22Rv1 (cell line): ENCODE data around the gene VPS41.

ENCODE experiments used
- ZFX ChIP-seq: fragments of 450-650 bp; IDR thresholded peaks from 2 replicates; pipeline ENCODE4 v1.6.1; 2017; ENCODE audit warnings: antibody characterized with exemption, borderline replicate concordance
- TF ChIP-seq, protein P1 (sequence below): fragments of 450-650 bp; IDR thresholded peaks from 2 replicates; pipeline ENCODE4 v1.5.1; 2017; ENCODE audit warnings: mild to moderate bottlenecking

DNA sequence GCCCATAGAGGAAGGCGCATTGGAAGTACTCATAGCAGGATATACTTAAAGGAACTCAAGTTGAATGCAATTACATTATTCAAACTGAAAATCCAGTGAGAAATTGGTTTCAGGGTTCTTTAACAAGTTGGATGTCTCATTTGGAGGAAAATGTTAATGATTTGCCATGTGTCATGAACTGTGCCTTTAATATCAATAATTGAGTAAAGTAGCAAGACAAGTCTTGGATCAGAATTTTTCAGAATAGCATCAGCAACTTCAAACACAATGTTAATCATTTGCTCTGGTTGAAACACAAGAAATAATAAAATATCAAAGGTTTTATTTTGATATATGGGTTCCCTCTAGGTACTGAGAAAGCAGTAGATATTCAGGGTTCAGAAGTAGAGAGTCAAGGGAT, 44.2 kb upstream of the VPS41 start:
- TF ChIP-seq, protein P1, sequence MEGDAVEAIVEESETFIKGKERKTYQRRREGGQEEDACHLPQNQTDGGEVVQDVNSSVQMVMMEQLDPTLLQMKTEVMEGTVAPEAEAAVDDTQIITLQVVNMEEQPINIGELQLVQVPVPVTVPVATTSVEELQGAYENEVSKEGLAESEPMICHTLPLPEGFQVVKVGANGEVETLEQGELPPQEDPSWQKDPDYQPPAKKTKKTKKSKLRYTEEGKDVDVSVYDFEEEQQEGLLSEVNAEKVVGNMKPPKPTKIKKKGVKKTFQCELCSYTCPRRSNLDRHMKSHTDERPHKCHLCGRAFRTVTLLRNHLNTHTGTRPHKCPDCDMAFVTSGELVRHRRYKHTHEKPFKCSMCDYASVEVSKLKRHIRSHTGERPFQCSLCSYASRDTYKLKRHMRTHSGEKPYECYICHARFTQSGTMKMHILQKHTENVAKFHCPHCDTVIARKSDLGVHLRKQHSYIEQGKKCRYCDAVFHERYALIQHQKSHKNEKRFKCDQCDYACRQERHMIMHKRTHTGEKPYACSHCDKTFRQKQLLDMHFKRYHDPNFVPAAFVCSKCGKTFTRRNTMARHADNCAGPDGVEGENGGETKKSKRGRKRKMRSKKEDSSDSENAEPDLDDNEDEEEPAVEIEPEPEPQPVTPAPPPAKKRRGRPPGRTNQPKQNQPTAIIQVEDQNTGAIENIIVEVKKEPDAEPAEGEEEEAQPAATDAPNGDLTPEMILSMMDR = no peak
- TF ChIP-seq ZFX = no peak
